SIG-M5 treated with dmso at 0.1 percent for 504 hours (cell line): Measurements from ENCODE around the gene MMP25.
"Not testable (repeated sequence)": the region's sequence is repeated elsewhere in the genome, so short reads cannot be mapped to it uniquely, and the experiment has no call there.

Source experiments
- DNase-seq: peaks from one replicate; lab custom pipeline; 2025; ENCODE audit not compliant: unreplicated experiment; lab: John Stamatoyannopoulos, UW

The MMP25 gene

GRCh38 chr16:3028716-3029319, 17.5 kb upstream of the MMP25 start:
- no peak for DNase-seq

- DNase-seq, result no peak
These were observed 16.7 kb upstream of the MMP25 start for GRCh38 chr16:3029491-3030221.

GRCh38 chr16:3030222-3031212, 15.8 kb upstream of the MMP25 start:
- no peak for DNase-seq

- no peak for DNase-seq
These were observed 13.7 kb upstream of the MMP25 start for GRCh38 chr16:3032624-3033023.

GRCh38 chr16:3035289-3035971, 10.9 kb upstream of the MMP25 start:
- DNase-seq, result no peak

GRCh38 chr16:3035972-3036725, 10.2 kb upstream of the MMP25 start:
- no peak for DNase-seq

GRCh38 chr16:3036726-3037315, 9.5 kb upstream of the MMP25 start, which contains the start of gene BICDL2:
BICDL2 (minus strand) TSS chr16:3036944; CDS start chr16:3035496, 1,448 bp downstream.
- no peak for DNase-seq

GRCh38 chr16:3038256-3038655, 8.1 kb upstream of the MMP25 start:
- DNase-seq, result no peak

GRCh38 chr16:3038896-3039295, 7.5 kb upstream of the MMP25 start:
- no peak for DNase-seq

- DNase-seq, result peak; percentile 25
These were observed 4.0 kb upstream of the MMP25 start for GRCh38 chr16:3042376-3042775.

GRCh38 chr16:3044708-3045107, 1.7 kb upstream of the MMP25 start:
- no peak for DNase-seq

GRCh38 chr16:3046641-3047386, 453 bp downstream of the MMP25 start:
- DNase-seq, result no peak

GRCh38 chr16:3047387-3047720, 993 bp downstream of the MMP25 start:
- no peak for DNase-seq

GRCh38 chr16:3049921-3050481, 3.6 kb downstream of the MMP25 start:
- DNase-seq, result no peak

GRCh38 chr16:3050487-3050886, 4.1 kb downstream of the MMP25 start:
- DNase-seq, result no peak

- no peak for DNase-seq
These were observed 4.6 kb downstream of the MMP25 start for GRCh38 chr16:3051009-3051408.

- DNase-seq, result no peak
These were observed 5.1 kb downstream of the MMP25 start for GRCh38 chr16:3051494-3051893.

GRCh38 chr16:3052571-3053329, 6.4 kb downstream of the MMP25 start:
- not testable (repeated sequence) for DNase-seq
